Hepatocyte (in vitro differentiated cells): ENCODE data around the gene CCR7.
"Not testable (repeated sequence)": the region's sequence is repeated elsewhere in the genome, so short reads cannot be mapped to it uniquely, and the experiment has no call there.

Experiments
- EZH2 ChIP-seq: fragments of 200-600 bp; sonication (generic); IDR thresholded peaks from 2 replicates; pipeline ENCODE4 v1.6.1; 2016; ENCODE audit warnings: antibody characterized with exemption, mild to moderate bottlenecking, borderline replicate concordance
- TF ChIP-seq, protein P1 (sequence below): fragments of 200-600 bp; sonication (generic); IDR thresholded peaks from 2 replicates; pipeline ENCODE4 v1.5.1; 2016; ENCODE audit warnings: antibody characterized with exemption, mild to moderate bottlenecking; ENCODE audit not compliant: poor library complexity

DNA sequence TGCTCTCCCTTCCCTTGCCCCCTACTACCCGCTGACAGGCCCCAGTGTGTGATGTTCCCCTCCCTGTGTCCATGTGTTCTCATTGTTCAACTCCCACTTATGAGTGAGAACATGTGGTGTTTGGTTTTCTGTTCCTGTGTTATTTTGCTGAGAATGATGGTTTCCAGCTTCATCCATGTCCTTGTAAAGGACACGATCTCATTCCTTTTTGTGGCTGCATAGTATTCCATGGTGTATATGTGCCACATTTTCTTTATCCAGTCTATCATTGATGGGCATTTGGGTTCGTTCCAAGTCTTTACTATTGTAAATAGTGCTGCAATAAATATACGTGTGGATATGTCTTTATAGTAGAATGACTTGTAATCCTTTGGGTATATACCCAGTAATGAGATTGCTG lies 18.8 kb downstream of the CCR7 start:
- TF ChIP-seq EZH2: not testable (repeated sequence)
- TF ChIP-seq, protein P1, sequence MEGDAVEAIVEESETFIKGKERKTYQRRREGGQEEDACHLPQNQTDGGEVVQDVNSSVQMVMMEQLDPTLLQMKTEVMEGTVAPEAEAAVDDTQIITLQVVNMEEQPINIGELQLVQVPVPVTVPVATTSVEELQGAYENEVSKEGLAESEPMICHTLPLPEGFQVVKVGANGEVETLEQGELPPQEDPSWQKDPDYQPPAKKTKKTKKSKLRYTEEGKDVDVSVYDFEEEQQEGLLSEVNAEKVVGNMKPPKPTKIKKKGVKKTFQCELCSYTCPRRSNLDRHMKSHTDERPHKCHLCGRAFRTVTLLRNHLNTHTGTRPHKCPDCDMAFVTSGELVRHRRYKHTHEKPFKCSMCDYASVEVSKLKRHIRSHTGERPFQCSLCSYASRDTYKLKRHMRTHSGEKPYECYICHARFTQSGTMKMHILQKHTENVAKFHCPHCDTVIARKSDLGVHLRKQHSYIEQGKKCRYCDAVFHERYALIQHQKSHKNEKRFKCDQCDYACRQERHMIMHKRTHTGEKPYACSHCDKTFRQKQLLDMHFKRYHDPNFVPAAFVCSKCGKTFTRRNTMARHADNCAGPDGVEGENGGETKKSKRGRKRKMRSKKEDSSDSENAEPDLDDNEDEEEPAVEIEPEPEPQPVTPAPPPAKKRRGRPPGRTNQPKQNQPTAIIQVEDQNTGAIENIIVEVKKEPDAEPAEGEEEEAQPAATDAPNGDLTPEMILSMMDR: not testable (repeated sequence)
